HEK293T (cell line): Measurements from ENCODE around the gene ASF1B.
A peak's percentile ranks its signal among the peaks of the same experiment; 100 is the strongest.

Experiments
- CTCF ChIA-PET: fragments of 350-600 bp; formaldehyde crosslinking; extraction: SDS; loops from one replicate; lab custom pipeline; 2021; ENCODE audit warnings: antibody characterized with exemption, inconsistent platforms; lab: Yijun Ruan, JAX
- POLR2A ChIA-PET: fragments of 350-600 bp; formaldehyde crosslinking; extraction: SDS; loops from one replicate; lab custom pipeline; 2020; ENCODE audit warnings: antibody characterized with exemption, inconsistent platforms; lab: Yijun Ruan, JAX
- DNase-seq: peaks from one replicate; pipeline ENCODE4 v3.0.0; 2012; ENCODE audit warnings: mixed read lengths; ENCODE audit errors: extremely low spot score
- ARNT ChIP-seq: fragments of 450-650 bp; IDR thresholded peaks from 2 replicates; pipeline ENCODE4 v1.6.1; 2017; ENCODE audit warnings: mild to moderate bottlenecking
- BHLHE40 ChIP-seq: fragments of 450-650 bp; IDR thresholded peaks from 2 replicates; pipeline ENCODE4 v1.6.1; 2016; ENCODE audit warnings: mild to moderate bottlenecking, moderate library complexity, borderline replicate concordance
- CTBP1 ChIP-seq: fragments of 450-650 bp; IDR thresholded peaks from 2 replicates; pipeline ENCODE4 v1.6.1; 2016; ENCODE audit warnings: borderline replicate concordance
- ELF4 ChIP-seq: fragments of 450-650 bp; IDR thresholded peaks from 2 replicates; pipeline ENCODE4 v1.6.1; 2017; ENCODE audit warnings: antibody characterized with exemption
- FOXA1 ChIP-seq: fragments of 450-650 bp; IDR thresholded peaks from 2 replicates; pipeline ENCODE4 v1.6.1; 2016; ENCODE audit warnings: mild to moderate bottlenecking
- FOXK2 ChIP-seq: fragments of 450-650 bp; IDR thresholded peaks from 2 replicates; pipeline ENCODE4 v1.6.1; 2016; ENCODE audit warnings: mild to moderate bottlenecking
- FOXM1 ChIP-seq: fragments of 450-650 bp; IDR thresholded peaks from 2 replicates; pipeline ENCODE4 v1.6.1; 2017; ENCODE audit warnings: mild to moderate bottlenecking, borderline replicate concordance
- HDGF ChIP-seq: fragments of 450-650 bp; IDR thresholded peaks from 2 replicates; pipeline ENCODE4 v1.6.1; 2017; ENCODE audit warnings: antibody characterized with exemption, borderline replicate concordance
- L3MBTL2 ChIP-seq: fragments of 450-650 bp; conservative IDR thresholded peaks from 2 replicates; pipeline ENCODE4 v1.6.1; 2016; ENCODE audit warnings: mild to moderate bottlenecking
- LEF1 ChIP-seq: fragments of 450-650 bp; IDR thresholded peaks from 2 replicates; pipeline ENCODE4 v1.6.1; 2017; ENCODE audit warnings: mild to moderate bottlenecking, borderline replicate concordance
- NFRKB ChIP-seq: fragments of 450-650 bp; IDR thresholded peaks from 2 replicates; pipeline ENCODE4 v1.6.1; 2016; ENCODE audit warnings: mild to moderate bottlenecking, moderate library complexity
- SP1 ChIP-seq: fragments of 450-650 bp; IDR thresholded peaks from 2 replicates; pipeline ENCODE4 v1.6.1; 2017
- SUZ12 ChIP-seq: fragments of 450-650 bp; IDR thresholded peaks from 2 replicates; pipeline ENCODE4 v1.6.1; 2016; ENCODE audit warnings: mild to moderate bottlenecking
- TARDBP ChIP-seq: fragments of 450-650 bp; IDR thresholded peaks from 2 replicates; pipeline ENCODE4 v1.6.1; 2016
- ZNF384 ChIP-seq: fragments of 450-650 bp; IDR thresholded peaks from 2 replicates; pipeline ENCODE4 v1.6.1; 2016
- TF ChIP-seq, protein P1 (sequence below): fragments of 450-650 bp; IDR thresholded peaks from 2 replicates; pipeline ENCODE4 v1.6.1; 2016

The ASF1B gene

DNA sequence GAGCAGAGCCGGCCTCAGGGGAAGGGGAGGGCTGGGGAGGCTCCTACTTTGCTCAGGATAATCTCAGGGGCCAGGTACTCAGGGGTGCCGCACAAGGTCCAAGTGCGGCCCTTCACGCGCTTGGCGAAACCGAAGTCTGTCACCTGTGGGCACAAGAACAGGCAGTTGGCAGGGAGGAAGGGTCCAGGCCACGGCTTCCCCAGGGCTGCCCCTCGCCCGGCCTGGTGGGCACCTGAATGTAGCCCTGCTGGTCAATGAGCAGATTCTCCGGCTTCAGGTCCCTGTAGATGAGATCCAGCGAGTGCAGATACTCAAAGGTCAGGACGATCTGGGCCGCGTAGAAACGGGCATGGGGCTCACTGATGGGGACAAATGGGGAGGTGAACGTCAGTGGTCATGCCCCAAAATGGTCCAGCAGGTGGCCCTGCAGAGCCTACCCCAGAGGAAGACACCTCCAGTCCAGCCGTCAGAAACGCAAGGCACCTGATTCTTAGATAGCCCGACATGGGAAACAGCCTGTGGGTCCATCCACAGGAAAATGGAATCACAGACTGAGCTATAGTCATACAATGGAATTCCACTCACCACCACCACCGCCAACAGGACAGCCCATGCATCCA is 38.7 kb downstream of the ASF1B start:
- DNase-seq, result no peak
- POLR2A ChIA-PET, result no interaction called here
- TF ChIP-seq LEF1, result no peak
- no peak for TF ChIP-seq SP1
- no peak for TF ChIP-seq NFRKB
- TF ChIP-seq TARDBP, result no peak
- TF ChIP-seq ELF4, result no peak
- TF ChIP-seq HDGF, result no peak
- TF ChIP-seq, protein P1, sequence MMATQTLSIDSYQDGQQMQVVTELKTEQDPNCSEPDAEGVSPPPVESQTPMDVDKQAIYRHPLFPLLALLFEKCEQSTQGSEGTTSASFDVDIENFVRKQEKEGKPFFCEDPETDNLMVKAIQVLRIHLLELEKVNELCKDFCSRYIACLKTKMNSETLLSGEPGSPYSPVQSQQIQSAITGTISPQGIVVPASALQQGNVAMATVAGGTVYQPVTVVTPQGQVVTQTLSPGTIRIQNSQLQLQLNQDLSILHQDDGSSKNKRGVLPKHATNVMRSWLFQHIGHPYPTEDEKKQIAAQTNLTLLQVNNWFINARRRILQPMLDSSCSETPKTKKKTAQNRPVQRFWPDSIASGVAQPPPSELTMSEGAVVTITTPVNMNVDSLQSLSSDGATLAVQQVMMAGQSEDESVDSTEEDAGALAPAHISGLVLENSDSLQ, result no peak
- no peak for TF ChIP-seq FOXM1
- no peak for TF ChIP-seq BHLHE40
- no peak for TF ChIP-seq ARNT
- no peak for TF ChIP-seq ZNF384
- CTCF ChIA-PET, result interaction anchor here (0.6 kb wide), 1 partner anchor 356 kb away, joined by 3 read pairs; no protein-coding TSS in a partner anchor

DNA sequence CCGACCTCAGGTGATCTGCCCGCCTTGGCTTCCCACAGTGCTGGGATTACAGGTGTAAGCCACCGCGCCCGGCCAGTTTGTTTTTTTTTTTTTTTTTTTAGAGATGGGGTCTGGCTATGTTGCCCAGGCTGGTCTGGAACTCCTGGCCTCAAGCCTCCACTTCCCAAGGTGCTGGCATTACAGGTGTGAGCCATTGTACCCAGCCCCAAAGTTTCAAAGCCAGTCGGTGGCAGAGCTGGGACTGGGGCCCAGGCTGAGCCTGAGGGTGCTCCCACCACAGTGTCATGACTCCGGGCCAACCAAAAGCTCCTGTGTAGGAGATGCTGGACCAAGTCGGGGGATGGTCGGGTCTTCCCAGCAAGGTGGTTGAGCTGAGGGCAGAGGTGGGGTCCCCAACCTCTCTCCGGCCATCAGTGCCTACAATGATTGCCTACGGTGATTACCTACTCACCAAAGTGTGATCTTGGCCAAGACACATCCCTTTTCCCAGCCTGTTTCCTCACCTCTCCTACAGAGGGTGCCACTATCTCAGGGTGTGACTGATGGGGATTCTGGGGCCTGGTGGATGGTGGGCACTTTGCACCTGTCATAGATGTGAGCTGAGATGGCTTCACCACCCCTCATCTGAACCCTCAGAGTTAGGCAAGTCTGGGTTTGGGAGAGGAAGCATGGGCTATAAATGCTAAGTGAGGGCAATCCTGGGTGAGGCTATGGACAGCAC is 40.0 kb downstream of the ASF1B start:
- ChIA-PET CTCF (interaction anchor here (0.9 kb wide), 1 partner anchor 19 kb away, joined by 3 read pairs; no protein-coding TSS in a partner anchor), POLR2A (interaction anchor here (0.8 kb wide), 1 partner anchor 40 kb away, joined by 3 read pairs; no protein-coding TSS in a partner anchor)
- no peak for DNase-seq
- no peak for TF ChIP-seq L3MBTL2

DNA sequence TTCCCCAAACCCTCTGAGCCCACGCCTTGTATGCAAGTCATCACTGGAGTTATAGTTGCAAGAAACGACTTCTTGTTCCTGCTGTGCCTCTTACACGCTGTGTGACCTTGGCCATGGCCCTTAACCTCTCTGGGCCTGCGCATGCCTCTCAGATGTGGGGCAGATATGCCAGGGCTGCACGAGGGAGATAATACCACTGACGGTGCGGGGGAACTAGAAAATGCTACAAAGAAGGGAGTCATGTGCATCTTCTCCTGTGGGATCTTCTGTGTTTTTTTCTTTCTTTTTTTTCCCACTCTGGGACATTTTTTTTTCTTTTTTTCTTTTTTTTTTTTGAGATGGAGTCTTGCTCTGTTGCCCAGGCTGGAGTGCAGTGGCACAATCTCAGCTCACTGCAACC is 41.5 kb downstream of the ASF1B start:
- no peak for DNase-seq
- CTCF ChIA-PET, result no interaction called here
- TF ChIP-seq L3MBTL2 (no peak), ZNF384 (peak; percentile 38)
- POLR2A ChIA-PET, result no interaction called here

DNA sequence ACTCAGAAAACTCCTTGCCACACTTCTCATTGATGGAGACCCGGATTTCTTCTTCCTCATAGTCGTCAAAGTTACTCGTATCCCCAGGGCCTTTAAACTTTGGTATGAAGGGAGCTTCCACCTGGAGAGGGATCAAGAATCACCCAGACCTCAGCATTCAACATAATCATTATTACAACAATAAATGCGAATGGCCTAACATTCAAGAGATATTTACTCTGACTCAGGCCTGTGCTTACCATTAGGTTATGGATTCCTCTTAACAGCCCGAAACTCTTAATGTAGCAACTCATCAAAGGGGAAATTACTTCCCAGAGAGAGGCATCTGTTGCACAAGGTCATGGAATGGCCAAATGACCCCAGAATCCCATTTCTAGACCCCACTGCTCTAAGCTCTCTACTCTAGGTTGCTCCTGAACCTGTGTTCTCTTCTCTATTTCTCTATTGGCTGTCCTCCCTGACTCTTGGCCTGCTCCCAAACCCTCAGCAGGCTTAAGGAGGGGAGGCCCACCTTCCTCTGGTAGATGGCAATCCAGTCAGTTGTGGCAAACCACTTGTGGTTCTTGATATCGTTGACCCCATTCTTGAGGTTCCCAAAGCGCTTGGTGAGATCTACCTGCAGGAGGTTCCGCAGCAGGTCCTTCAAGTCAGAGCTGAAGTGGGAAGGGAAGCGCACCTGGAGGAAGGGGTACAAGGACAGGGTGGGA is 43.1 kb downstream of the ASF1B start:
- POLR2A ChIA-PET, result no interaction called here
- CTCF ChIA-PET, result no interaction called here
- TF ChIP-seq FOXM1, result no peak
- no peak for TF ChIP-seq ZNF384
- no peak for TF ChIP-seq SP1
- TF ChIP-seq ELF4, result no peak
- no peak for TF ChIP-seq FOXK2
- TF ChIP-seq, protein P1, result no peak
- no peak for TF ChIP-seq TARDBP
- no peak for TF ChIP-seq HDGF
- no peak for TF ChIP-seq FOXA1
- no peak for TF ChIP-seq BHLHE40
- no peak for TF ChIP-seq CTBP1
- TF ChIP-seq SUZ12, result no peak
- no peak for TF ChIP-seq ARNT
- no peak for TF ChIP-seq NFRKB
- TF ChIP-seq L3MBTL2, result no peak
- TF ChIP-seq LEF1, result no peak
- no peak for DNase-seq

DNA sequence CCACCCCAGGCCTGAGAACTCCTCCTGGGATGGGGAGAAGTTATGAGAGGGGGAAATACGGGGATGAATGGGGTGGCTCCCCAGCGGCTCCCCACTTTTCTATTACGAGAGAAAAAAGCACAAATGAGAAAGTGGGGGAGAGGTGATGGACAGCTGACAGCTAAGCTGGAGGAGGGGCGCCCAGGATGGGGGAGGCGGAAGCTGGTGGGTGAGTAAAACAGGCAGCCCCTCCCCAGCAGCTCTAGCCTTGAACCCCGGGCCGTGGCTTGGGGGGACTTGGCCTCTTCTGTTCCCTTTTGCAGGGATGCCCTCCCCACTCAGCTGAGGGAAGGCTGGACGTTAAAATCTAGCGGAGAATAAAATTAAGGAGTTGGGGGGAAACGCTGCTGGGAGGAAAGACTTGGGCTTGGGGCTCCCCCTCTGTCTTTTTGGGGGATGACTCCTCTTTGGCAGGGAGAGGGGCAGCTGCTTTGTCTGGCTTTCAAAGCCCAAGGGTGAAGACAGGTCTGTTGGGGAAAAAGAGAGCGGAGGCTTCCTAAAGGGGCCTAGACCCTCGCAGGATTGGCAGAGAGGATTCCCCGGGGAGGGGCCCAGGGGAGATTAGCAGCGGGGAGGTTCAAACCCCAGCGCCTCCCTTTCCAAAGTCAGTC is 44.5 kb downstream of the ASF1B start:
- CTCF ChIA-PET, result no interaction called here
- no peak for TF ChIP-seq LEF1
- TF ChIP-seq, protein P1, result peak; percentile 61
- no peak for TF ChIP-seq FOXK2
- POLR2A ChIA-PET, result no interaction called here
- DNase-seq, result no peak

DNA sequence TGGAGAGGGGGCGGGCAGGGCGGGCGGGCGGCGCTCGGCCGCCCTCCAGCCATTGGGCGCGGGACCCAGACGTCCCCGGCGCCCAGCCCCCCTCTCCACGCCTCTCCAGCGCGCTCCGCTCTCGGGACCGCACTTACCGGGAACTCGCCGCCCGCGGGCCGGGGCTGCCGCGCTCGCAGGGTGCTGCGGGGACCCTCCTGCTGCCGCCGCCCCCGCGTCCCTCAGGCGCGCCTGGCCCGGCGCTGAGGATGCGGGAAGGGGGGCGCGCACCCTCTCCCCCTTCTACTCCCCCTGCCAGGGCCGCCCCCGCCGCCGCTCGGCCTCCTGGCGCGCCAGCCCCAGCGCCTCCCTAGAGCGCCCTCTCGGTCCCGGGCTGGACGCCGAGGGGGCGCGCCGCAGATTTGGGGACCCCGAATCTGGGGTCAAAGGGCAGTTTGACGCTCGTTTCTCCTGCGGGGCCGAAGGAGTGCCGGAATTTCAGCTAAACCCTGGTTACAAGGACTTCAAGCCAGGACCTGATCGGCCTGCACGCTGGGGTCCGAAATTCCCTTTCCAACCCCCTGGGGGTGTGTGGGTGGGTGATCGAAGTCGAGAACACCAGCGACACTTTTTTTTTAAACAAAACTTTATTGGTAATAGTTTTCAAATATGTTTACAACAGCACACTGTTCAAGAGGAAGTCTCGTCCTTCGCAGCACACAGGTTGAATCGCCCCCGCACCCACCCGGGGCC is 45.1 kb downstream of the ASF1B start:
- CTCF ChIA-PET, result no interaction called here
- TF ChIP-seq ZNF384 (peak; percentile 99), CTBP1 (0 out of 2 replicates have a peak, but pooled peaks have one; percentile 11), FOXA1 (no peak), NFRKB (no peak), HDGF (no peak)
- TF ChIP-seq, protein P1, result no peak
- POLR2A ChIA-PET, result no interaction called here
- DNase-seq, result peak; percentile 77
